RPMI8226 (cell line): ENCODE results near the gene UCP1.
"Not testable (repeated sequence)": the region's sequence is repeated elsewhere in the genome, so short reads cannot be mapped to it uniquely, and the experiment has no call there.

Experiments
- DNase-seq: peaks from one replicate; pipeline ENCODE4 v3.0.0-alpha.2; 2015

Gene UCP1

GRCh38 chr4:140529434-140529833 is 39.3 kb downstream of the UCP1 start:
- DNase-seq, result no peak

GRCh38 chr4:140523857-140524742 is 44.7 kb downstream of the UCP1 start, which contains the start of gene ELMOD2:
Gene ELMOD2, plus strand, starts transcription at chr4:140524168. Its CDS starts 1,261 bp downstream, at chr4:140525429.
- DNase-seq, result peak; percentile 97

GRCh38 chr4:140523370-140523856 is 45.3 kb downstream of the UCP1 start:
- no peak for DNase-seq

- DNase-seq, result no peak
Observed at GRCh38 chr4:140515423-140515822, 53.3 kb downstream of the UCP1 start.

- not testable (repeated sequence) for DNase-seq
Observed at GRCh38 chr4:140513765-140514164, 55.0 kb downstream of the UCP1 start.
